DND-41 (cell line): ENCODE results near the gene C6orf52.

Experiments used
- EZH2 ChIP-seq: IDR thresholded peaks from 3 replicates; pipeline ENCODE4 v1.6.1; 2012; ENCODE audit warnings: borderline replicate concordance, low read depth, mild to moderate bottlenecking, moderate library complexity, low read length, inconsistent platforms; ENCODE audit not compliant: severe bottlenecking
- TF ChIP-seq, protein P1 (sequence below): IDR thresholded peaks from 2 replicates; pipeline ENCODE4 v1.5.1; 2012; ENCODE audit warnings: borderline replicate concordance, low read length, moderate library complexity, mild to moderate bottlenecking; ENCODE audit not compliant: poor library complexity, severe bottlenecking; ENCODE audit errors: extremely low read depth

DNA sequence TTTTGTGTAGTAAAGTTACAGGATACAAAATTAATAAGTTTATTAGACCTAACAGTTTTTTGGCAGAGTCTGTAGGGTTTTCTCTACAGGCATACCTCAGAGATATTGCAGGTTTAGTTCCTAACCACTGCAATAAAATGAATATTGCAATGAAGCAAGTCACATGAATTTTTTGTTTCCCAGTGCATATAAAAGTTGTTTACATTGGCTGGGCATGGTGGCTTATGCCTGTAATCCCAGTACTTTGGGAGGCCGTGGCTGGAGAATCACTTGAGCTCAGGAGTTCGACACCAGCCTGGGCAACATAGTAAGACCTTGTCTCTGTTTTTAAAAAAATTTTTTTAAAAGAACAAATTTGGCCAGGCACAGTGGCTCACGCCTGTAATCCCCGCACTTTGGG is 16.0 kb downstream of the C6orf52 start:
- TF ChIP-seq, protein P1, sequence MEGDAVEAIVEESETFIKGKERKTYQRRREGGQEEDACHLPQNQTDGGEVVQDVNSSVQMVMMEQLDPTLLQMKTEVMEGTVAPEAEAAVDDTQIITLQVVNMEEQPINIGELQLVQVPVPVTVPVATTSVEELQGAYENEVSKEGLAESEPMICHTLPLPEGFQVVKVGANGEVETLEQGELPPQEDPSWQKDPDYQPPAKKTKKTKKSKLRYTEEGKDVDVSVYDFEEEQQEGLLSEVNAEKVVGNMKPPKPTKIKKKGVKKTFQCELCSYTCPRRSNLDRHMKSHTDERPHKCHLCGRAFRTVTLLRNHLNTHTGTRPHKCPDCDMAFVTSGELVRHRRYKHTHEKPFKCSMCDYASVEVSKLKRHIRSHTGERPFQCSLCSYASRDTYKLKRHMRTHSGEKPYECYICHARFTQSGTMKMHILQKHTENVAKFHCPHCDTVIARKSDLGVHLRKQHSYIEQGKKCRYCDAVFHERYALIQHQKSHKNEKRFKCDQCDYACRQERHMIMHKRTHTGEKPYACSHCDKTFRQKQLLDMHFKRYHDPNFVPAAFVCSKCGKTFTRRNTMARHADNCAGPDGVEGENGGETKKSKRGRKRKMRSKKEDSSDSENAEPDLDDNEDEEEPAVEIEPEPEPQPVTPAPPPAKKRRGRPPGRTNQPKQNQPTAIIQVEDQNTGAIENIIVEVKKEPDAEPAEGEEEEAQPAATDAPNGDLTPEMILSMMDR = no peak
- no peak for TF ChIP-seq EZH2
